GM12801 (cell line): ENCODE results near the gene SUSD6.
A peak's percentile ranks its signal among the peaks of the same experiment; 100 is the strongest.

Source experiments
- CTCF ChIP-seq: IDR thresholded peaks from one replicate; pipeline ENCODE4 v1.5.1; 2011; ENCODE audit warnings: control low read depth; ENCODE audit not compliant: insufficient read length; ENCODE audit errors: extremely low read depth

The SUSD6 gene

GRCh38 chr14:69716478-69717187 is 105.2 kb downstream of the SUSD6 start:
- TF ChIP-seq CTCF = no peak

- TF ChIP-seq CTCF = no peak
Measured at GRCh38 chr14:69719501-69719951, 108.1 kb downstream of the SUSD6 start.

GRCh38 chr14:69720912-69721311 is 109.5 kb downstream of the SUSD6 start:
- TF ChIP-seq CTCF = no peak

GRCh38 chr14:69726761-69727511 is 115.5 kb downstream of the SUSD6 start:
- TF ChIP-seq CTCF = peak; percentile 47

GRCh38 chr14:69727860-69728259 is 116.5 kb downstream of the SUSD6 start:
- TF ChIP-seq CTCF = no peak

- TF ChIP-seq CTCF = no peak
Measured at GRCh38 chr14:69741055-69741454, 129.7 kb downstream of the SUSD6 start.

GRCh38 chr14:69749956-69750355 is 138.6 kb downstream of the SUSD6 start:
- TF ChIP-seq CTCF = no peak
